ENCODE data around the gene CYBA. TPM values are rescaled to one million over a fixed set of nuclear protein-coding genes. Genes with fewer than 3 reads are reported as not detected.

CYBA gene
- polyA plus RNA-seq, 4 donors: 61.1 to 320 (median 175) TPM

DNA sequence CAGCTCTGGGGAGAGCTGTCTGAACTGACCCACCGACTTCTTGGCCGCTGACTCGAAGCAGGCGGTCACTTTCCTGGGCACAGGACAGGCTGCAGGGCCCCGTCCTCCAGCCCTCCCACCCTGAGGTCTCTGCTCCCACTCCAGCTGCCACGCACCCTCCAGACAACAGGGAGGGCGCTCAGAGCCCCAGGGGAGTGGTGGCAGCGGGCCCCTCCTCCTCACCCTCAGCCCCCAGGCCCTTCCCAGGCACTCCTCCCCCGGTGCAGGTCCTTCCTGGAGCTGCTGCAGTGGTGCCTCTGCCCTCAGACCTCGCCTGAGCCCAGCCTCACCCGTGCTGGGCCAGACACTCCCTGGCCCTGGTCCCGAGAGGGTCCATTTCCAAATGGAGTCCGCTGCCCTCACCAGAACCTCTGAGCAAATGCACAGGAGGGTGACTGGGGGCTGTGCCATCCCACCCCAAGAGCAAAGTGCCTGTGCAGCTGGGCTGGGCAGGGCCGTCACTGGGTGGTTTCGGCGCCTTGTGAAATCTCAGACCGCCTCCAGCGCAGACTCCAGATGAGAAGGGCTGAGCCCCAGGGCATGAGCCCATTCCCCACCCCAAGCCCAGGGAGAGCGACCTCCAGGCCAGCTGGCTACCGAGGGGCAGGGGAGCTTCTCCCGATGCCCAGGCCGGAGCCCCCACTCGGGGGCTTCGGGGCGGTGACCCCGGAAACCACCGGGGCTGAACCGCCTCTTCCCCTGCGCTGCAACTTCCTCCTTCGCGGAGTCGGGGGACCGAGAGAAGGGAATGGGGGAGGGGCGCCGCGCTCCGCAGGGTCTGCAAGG, 717 bp downstream of the CYBA start:
- DNase-seq (peak; percentile 51 to 82), FAIRE-seq (no peak)
- Histone ChIP-seq H3K36me3 (ENCODE audit: control insufficient read depth in 3 of 3, insufficient read depth in 2 of 3, low read depth in 1 of 3, low read length in 3 of 3) (peaks cover 4 to 69% (median 5%) of the 10 kb centered on the region in 3 donors), H3K4me3 (ENCODE audit: low read depth in 1 of 3, low read length in 3 of 3) (peak overlapping the region; percentile 88 to 89 (median 89)), H3K27me3 (ENCODE audit: control insufficient read depth in 3 of 3, insufficient read depth in 3 of 3, low read length in 3 of 3) (no peaks in the 10 kb centered on the region), H3K27ac (ENCODE audit: low read depth in 1 of 3, low read length in 2 of 3) (peak overlapping the region; percentile 69 to 88 (median 78)), H3K9me3 (ENCODE audit: control insufficient read depth in 2 of 2, insufficient read depth in 1 of 2, low read depth in 1 of 2, low read length in 1 of 2) (no peaks in the 10 kb centered on the region), H3K4me1 (ENCODE audit: control insufficient read depth in 3 of 3, insufficient read depth in 2 of 3, low read depth in 1 of 3, low read length in 2 of 3) (peaks cover 0 to 17% (median 6%) of the 10 kb centered on the region in 3 donors)
- WGBS, 3 donors: 6 to 10% (median 7%) methylated on average over 30 to 37 of the region's 37 CpGs

DNA sequence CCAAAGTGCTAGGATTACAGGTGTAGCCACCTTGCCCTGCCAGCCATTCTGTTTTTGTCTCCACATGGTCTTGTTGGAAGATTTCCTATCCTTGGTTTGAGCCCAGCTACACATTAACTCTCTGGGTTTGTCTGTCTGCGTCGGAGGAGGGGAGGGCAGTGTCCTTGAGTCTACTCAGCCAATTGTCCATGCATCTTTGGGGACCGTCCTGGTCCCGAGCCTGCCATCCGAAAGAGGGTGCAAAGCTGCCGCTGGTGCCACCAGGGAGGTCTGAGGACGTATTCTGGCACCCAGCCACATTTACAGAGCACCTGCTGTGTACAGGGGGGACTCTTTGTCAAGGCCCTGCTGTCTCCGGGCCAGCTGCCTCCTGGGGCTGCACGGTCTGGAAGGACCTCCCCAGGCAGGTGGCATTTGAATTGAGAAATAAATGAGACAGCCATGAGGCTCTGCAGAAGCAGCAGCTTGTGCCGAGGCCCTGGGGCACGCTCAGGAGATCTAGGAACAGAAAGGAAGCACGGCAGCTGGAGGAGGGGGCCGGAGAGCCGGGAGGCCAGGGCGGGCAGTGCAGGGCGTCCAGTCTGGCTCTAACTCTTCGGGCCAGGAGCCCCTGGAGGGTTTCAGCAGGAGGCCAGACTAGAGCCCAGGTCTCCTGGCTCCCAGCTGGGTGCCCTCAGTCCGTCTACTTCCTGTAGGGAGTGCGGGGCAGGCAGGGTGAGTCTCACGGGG, 1.5 kb downstream of the CYBA start:
- Histone ChIP-seq H3K27ac (ENCODE audit: low read depth in 1 of 3, low read length in 2 of 3) (peak overlapping the region in 2 of 3 donors; percentile 78 to 88), H3K36me3 (ENCODE audit: control insufficient read depth in 3 of 3, insufficient read depth in 2 of 3, low read depth in 1 of 3, low read length in 3 of 3) (peaks cover 0 to 67% (median 0%) of the 10 kb centered on the region in 3 donors), H3K27me3 (ENCODE audit: control insufficient read depth in 3 of 3, insufficient read depth in 3 of 3, low read length in 3 of 3) (no peaks in the 10 kb centered on the region), H3K4me3 (ENCODE audit: low read depth in 1 of 3, low read length in 3 of 3) (peak overlapping the region; percentile 88 to 89 (median 89)), H3K4me1 (ENCODE audit: control insufficient read depth in 3 of 3, insufficient read depth in 2 of 3, low read depth in 1 of 3, low read length in 2 of 3) (peaks cover 0 to 17% (median 6%) of the 10 kb centered on the region in 3 donors), H3K9me3 (ENCODE audit: control insufficient read depth in 2 of 2, insufficient read depth in 1 of 2, low read depth in 1 of 2, low read length in 1 of 2) (no peaks in the 10 kb centered on the region)
- 37 to 65% (median 55%) methylated on average over 18 to 20 of the region's 20 CpGs for WGBS, 3 donors
- no peak for FAIRE-seq
- DNase-seq: peak; percentile 24 to 25

DNA sequence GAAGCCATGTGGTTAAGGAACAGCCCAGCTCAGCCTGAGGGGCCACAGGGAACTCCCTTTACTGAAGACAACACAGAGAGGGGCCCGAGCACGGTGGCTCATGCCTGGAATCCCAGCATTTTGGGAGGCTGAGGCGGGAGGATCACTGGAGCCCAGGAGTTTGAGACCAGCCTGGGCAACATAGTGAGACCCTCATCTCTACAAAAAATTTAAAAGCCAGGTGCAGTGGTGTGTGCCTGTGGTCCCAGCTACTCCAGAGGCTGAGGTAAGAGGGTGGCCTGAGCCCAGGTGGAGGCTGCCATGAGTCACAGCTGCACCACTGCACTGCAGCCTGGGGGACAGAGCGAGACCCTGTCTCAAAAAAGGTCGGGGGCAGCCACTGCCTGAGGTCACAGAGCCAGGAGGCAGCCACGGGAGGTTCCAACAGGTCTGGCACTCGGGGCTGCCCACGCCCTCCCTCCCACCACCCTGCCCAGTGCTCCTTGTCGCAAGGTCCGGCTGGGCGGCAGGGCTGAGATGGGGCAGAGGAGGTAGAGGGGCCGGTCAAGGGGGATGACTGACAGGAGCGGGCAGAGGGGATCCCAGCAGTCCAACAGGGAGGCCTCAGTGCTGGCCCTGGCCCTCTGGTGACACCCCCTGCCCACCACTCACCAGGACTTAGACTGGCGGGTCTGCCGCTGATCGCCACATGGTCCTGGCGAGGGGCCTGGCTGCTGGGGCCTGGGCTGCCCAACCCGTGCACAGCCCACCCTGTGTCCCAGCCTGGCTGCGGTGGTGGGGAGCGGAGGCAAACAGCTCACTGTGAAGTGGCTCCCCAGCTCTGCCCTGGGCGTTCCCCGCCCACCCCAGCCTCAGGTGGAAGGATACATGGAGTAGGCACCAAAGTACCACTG, 3.4 kb downstream of the CYBA start:
- FAIRE-seq (no peak), DNase-seq (no peak)

DNA sequence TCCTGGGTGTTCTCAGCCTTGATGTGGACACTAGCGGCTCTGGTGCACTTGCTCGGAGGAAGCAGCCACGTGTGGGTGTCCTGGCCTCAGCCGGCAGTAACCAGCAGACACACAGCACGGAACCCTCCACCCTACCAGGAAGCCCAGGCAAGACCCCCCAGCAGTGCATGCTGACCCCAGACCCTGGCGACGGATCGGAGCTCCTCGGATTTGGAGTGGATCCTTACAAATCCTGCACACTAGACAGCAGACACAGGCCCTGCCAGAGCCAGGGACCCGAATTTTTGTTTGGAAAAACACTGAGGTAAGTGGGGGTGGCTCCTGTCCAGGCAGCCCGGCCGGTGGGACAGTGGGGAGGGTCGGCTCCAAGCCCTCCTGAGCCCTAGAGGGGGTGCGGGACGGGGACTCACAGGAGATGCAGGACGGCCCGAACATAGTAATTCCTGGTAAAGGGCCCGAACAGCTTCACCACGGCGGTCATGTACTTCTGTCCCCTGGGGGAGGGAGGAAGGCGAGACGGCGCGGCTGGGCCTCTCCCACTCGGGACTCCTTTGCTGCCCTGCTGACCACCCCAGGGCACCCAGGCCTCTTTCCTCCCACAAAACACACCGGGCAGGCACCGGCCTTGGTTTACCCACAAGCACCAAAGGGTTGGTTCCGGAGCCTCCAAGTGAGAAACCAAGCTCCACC, 4.4 kb downstream of the CYBA start:
- Histone ChIP-seq H3K4me1 (ENCODE audit: control insufficient read depth in 3 of 3, insufficient read depth in 2 of 3, low read depth in 1 of 3, low read length in 2 of 3) (peaks cover 0 to 12% (median 6%) of the 10 kb centered on the region in 3 donors), H3K36me3 (ENCODE audit: control insufficient read depth in 3 of 3, insufficient read depth in 2 of 3, low read depth in 1 of 3, low read length in 3 of 3) (peaks cover 0 to 58% (median 0%) of the 10 kb centered on the region in 3 donors), H3K27me3 (ENCODE audit: control insufficient read depth in 3 of 3, insufficient read depth in 3 of 3, low read length in 3 of 3) (no peaks in the 10 kb centered on the region), H3K9me3 (ENCODE audit: control insufficient read depth in 2 of 2, insufficient read depth in 1 of 2, low read depth in 1 of 2, low read length in 1 of 2) (no peaks in the 10 kb centered on the region), H3K4me3 (ENCODE audit: low read depth in 1 of 3, low read length in 3 of 3) (no peak overlapping the region), H3K27ac (ENCODE audit: low read depth in 1 of 3, low read length in 2 of 3) (no peak overlapping the region)
- WGBS, 3 donors: 89 to 94% (median 91%) methylated on average over 21 to 28 of the region's 28 CpGs
- FAIRE-seq (no peak), DNase-seq (no peak)

More for the DNA sequence above, 3.4 kb downstream of the CYBA start:
- Histone ChIP-seq H3K9me3 (ENCODE audit: control insufficient read depth in 2 of 2, insufficient read depth in 1 of 2, low read depth in 1 of 2, low read length in 1 of 2) (no peaks in the 10 kb centered on the region), H3K4me1 (ENCODE audit: control insufficient read depth in 3 of 3, insufficient read depth in 2 of 3, low read depth in 1 of 3, low read length in 2 of 3) (peaks cover 0 to 17% (median 6%) of the 10 kb centered on the region in 3 donors), H3K36me3 (ENCODE audit: control insufficient read depth in 3 of 3, insufficient read depth in 2 of 3, low read depth in 1 of 3, low read length in 3 of 3) (peaks cover 0 to 63% (median 0%) of the 10 kb centered on the region in 3 donors), H3K27ac (ENCODE audit: low read depth in 1 of 3, low read length in 2 of 3) (no peak overlapping the region), H3K27me3 (ENCODE audit: control insufficient read depth in 3 of 3, insufficient read depth in 3 of 3, low read length in 3 of 3) (no peaks in the 10 kb centered on the region), H3K4me3 (ENCODE audit: low read depth in 1 of 3, low read length in 3 of 3) (no peak overlapping the region)
- 84 to 93% (median 92%) methylated on average over 22 of the region's 22 CpGs for WGBS, 3 donors

DNA sequence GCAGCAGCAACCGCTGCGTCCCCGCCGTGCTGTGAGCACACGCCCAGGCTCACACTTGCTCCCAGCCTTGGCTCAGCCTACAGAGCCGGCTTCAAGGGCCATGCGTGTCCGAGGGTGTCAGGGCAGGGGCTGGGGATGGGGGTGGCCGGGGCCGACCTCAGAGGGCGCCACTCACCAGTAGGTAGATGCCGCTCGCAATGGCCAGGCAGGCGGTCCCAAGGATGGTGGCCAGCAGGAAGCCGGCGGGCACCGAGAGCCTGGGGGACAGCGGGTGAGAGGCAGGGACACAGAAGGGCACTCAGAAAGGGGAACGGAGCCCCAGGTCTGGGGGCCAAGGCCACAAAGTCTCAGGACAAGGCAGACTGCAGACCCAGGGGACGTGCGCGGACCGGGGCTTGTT, 4.9 kb downstream of the CYBA start:
- Histone ChIP-seq H3K27ac (ENCODE audit: low read depth in 1 of 3, low read length in 2 of 3) (no peak overlapping the region), H3K4me1 (ENCODE audit: control insufficient read depth in 3 of 3, insufficient read depth in 2 of 3, low read depth in 1 of 3, low read length in 2 of 3) (peaks cover 0 to 7% (median 6%) of the 10 kb centered on the region in 3 donors), H3K9me3 (ENCODE audit: control insufficient read depth in 2 of 2, insufficient read depth in 1 of 2, low read depth in 1 of 2, low read length in 1 of 2) (peaks cover 0 to 3% of the 10 kb centered on the region in 2 donors), H3K4me3 (ENCODE audit: low read depth in 1 of 3, low read length in 3 of 3) (no peak overlapping the region), H3K36me3 (ENCODE audit: control insufficient read depth in 3 of 3, insufficient read depth in 2 of 3, low read depth in 1 of 3, low read length in 3 of 3) (peaks cover 0 to 58% (median 0%) of the 10 kb centered on the region in 3 donors), H3K27me3 (ENCODE audit: control insufficient read depth in 3 of 3, insufficient read depth in 3 of 3, low read length in 3 of 3) (peaks cover 0 to 2% (median 0%) of the 10 kb centered on the region in 3 donors)
- 87 to 92% (median 90%) methylated on average over 20 to 23 of the region's 23 CpGs for WGBS, 3 donors
- no peak for DNase-seq
- FAIRE-seq: no peak

DNA sequence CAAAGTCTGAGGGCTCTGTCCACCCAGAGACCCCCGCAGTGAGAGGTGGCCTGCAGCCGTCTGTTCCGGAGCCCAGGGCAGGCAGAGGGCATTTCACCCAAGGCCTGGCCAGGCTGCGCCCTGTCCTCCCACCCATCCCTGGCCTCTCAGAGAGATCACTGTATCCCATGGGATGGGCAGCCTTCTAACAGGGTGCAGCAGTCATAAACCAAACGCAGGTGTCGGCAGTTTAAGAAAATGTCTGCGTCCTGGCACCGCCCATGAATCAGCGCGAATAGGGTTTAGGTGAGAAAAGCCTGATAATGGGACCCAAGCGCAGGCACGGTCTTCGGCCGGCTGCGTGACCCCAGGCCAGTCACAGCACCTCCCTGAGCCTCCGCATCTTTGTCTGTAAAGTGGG, 5.4 kb downstream of the CYBA start:
- peaks cover 0 to 7% (median 0%) of the 10 kb centered on the region in 3 donors for H3K27me3 ChIP-seq (ENCODE audit: control insufficient read depth in 3 of 3, insufficient read depth in 3 of 3, low read length in 3 of 3)
- H3K27ac ChIP-seq (ENCODE audit: low read depth in 1 of 3, low read length in 2 of 3): no peak overlapping the region
- H3K4me3 ChIP-seq (ENCODE audit: low read depth in 1 of 3, low read length in 3 of 3): no peak overlapping the region
- DNase-seq (no peak), FAIRE-seq (no peak)
- WGBS, 3 donors: 89 to 93% (median 92%) methylated on average over 16 of the region's 16 CpGs
- peaks cover 0 to 58% (median 0%) of the 10 kb centered on the region in 3 donors for H3K36me3 ChIP-seq (ENCODE audit: control insufficient read depth in 3 of 3, insufficient read depth in 2 of 3, low read depth in 1 of 3, low read length in 3 of 3)
- H3K9me3 ChIP-seq (ENCODE audit: control insufficient read depth in 2 of 2, insufficient read depth in 1 of 2, low read depth in 1 of 2, low read length in 1 of 2): peaks cover 0 to 3% of the 10 kb centered on the region in 2 donors
- H3K4me1 ChIP-seq (ENCODE audit: control insufficient read depth in 3 of 3, insufficient read depth in 2 of 3, low read depth in 1 of 3, low read length in 2 of 3): peaks cover 0 to 7% (median 6%) of the 10 kb centered on the region in 3 donors

DNA sequence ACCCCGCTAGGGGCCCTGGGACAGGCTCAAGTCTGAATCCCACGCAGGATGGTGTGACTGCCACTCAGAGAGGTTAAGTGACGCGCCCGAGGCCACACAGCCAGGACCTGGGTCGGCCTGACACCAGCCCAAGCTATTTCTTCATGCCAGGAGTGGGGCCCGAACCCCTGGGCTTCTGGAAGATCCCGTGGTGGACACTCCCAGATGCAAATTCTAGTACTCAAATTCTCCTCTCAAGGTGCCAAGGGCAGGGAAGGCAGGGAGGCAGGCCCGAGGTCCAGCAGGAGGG, 7.3 kb downstream of the CYBA start:
- H3K27me3 ChIP-seq (ENCODE audit: control insufficient read depth in 3 of 3, insufficient read depth in 3 of 3, low read length in 3 of 3): peaks cover 0 to 26% (median 10%) of the 10 kb centered on the region in 3 donors
- DNase-seq (no peak), FAIRE-seq (no peak)
- H3K4me1 ChIP-seq (ENCODE audit: control insufficient read depth in 3 of 3, insufficient read depth in 2 of 3, low read depth in 1 of 3, low read length in 2 of 3): peaks cover 0 to 15% (median under 1%) of the 10 kb centered on the region in 3 donors
- 89 to 90% (median 89%) methylated on average over 8 to 9 of the region's 9 CpGs for WGBS, 3 donors
- peaks cover 0 to 51% (median 0%) of the 10 kb centered on the region in 3 donors for H3K36me3 ChIP-seq (ENCODE audit: control insufficient read depth in 3 of 3, insufficient read depth in 2 of 3, low read depth in 1 of 3, low read length in 3 of 3)
- H3K9me3 ChIP-seq (ENCODE audit: control insufficient read depth in 2 of 2, insufficient read depth in 1 of 2, low read depth in 1 of 2, low read length in 1 of 2): peaks cover 0 to 3% of the 10 kb centered on the region in 2 donors
- no peak overlapping the region for H3K27ac ChIP-seq (ENCODE audit: low read depth in 1 of 3, low read length in 2 of 3)
- no peak overlapping the region for H3K4me3 ChIP-seq (ENCODE audit: low read depth in 1 of 3, low read length in 3 of 3)
